GM21786 (cell line): Measurements from ENCODE around the gene PDE9A.
"Not testable (repeated sequence)": the region's sequence is repeated elsewhere in the genome, so short reads cannot be mapped to it uniquely, and the experiment has no call there.

ENCODE experiments used
- ATAC-seq: cut with Tn5 transposase; IDR thresholded peaks from one replicate; pipeline ENCODE4 v1.9.1; 2021; ENCODE audit not compliant: unreplicated experiment

PDE9A gene

DNA sequence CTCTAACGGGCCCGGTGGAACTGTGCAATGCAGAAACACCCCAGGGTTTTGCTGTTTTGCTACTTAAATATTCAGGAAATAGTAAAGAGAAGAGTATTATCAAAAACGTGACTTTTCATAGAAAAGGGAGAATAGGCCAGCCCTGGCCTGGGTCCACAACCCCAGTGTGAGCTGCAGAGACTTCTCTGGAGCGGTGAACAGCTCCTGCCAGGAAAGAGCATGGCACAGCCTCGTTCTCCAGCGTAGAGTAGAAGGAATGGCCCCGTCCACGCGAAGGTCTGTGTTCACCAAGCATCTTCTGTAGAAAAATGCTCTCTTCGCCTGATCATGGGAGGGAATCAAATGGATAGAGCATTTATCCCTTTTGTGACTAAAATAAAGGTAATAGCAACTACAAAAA, 51.4 kb downstream of the PDE9A start:
- ATAC-seq: no peak

DNA sequence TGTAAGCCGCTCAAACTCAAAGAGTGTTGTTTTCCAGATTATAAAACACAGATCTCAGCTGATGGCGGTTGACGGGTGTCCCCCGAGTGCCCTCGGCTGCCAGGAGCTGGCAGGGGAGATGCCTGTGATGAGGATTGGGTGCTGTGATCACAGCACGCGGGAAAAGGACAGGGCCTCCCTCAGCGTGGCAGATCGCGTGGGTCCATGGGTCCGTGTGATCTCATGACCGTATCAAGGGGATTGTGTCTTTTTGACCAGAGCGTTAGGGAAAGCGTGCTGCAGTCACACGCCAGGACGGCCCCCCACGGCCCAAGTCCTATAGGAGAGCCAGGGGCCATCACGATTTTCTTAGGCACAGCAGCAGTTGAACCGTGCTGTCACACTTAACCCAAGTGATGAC, 51.9 kb downstream of the PDE9A start:
- no peak for ATAC-seq

DNA sequence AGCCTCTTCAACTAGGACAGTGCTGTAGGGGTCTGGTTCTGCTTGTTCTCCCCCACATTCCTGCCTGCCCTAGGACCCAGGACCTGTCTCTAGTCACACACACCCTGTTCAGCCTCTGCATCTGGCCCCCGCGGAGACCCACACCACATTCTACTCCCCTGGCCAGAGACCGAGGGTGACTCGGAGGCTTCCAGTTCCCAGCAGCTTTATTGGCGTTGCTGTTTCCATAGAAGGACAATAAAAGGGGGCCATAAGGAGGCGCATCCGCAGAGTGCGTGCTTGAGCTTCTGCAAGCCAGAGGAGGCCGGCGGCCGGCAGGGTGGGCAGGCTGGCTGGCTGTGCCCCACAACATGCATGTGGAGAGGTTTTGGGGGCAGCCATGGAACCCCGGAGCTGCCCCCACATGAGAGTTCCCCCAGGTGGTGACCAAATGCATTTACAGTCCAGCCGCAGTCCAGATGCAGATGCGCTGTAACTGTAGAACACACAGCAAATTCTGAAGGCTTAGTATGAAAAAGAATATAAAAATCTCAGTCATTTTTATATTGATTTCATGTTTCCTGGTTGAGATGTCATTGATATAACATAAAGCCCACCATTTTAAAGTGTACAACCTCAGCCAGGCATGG, 52.4 kb downstream of the PDE9A start:
- no peak for ATAC-seq

DNA sequence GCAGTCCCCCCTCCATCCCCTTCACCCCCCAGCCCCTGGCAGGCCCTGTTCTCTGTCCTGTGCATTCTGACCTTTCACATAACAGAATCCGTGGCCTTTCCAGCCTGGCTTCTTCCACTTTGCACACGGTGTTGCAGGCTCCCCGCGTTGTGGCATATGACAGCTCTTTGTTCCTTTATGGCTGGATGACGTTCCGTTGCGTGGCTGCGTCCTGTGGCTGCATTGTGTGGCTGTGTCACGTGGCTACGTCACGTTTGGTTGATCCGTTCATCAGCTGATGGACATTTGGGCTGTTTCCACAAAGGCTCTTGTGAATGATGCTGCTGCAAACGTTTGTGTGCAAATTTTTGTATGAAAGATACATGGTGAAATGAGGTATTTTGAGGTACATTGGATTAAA, 53.3 kb downstream of the PDE9A start:
- ATAC-seq: no peak

DNA sequence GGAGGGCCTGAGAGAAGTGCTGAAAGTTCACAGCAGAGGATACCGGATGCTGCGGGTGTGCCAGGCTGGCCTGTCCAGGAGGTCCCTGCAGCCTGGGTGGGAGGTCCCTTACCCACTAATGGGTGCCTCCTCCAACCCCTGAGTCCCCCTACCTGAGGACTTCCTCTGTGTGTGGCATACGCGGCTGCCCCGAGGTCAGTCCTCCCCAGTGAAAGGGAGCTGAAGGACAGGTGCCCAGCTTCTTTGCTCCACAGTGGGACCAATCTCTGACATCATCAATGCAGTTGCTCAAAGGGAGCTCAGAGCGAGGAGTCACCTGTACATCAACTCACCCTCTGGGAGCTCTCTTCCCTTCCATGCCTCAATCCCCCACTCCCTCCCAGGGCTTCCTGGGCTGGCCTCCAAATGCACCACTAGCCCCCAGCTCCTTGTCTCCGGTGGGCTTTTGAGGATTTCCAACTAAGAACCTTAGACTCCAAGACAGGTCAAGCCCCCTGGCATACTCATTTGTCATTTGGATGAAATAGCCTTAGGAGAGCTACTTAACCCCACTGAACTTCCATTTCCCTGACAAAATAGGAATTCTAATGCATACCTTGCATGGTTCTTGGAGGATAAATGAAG, 53.9 kb downstream of the PDE9A start:
- no peak for ATAC-seq

DNA sequence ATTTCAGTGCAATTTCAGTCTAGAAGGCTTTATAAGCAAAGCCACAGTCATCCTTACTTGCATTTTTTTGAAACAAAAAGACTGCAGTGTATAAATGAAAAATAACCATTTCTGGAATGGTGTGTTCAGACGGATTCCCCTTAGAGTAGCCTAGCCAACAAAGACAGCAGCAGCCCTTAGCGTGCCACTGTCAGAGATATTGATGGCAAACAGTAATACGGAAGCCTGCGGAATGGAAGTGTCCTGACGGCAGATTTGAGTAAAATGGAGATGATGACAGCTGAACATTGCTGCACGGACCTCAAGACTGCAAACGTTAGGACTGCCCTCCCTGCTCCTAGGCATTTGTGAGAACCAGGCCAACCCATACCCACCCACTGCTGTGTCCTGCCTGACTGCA, 54.7 kb downstream of the PDE9A start:
- no peak for ATAC-seq

DNA sequence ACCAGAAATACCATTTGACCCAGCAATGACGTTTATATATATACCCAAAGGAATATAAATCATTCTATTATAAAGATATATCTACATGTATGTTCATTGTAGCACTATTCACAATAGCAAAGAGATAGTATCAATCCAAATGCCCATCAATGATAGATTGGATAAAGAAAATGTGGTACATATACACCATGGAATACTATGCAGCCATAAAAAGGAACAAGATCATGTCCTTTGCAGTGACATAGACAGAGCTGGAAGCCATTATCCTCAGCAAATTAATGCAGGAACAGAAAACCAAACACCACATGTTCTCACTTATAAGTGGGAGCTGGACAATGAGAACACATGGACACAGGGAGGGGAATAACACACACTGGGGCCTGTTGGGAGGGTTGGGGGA, 55.5 kb downstream of the PDE9A start:
- not testable (repeated sequence) for ATAC-seq

DNA sequence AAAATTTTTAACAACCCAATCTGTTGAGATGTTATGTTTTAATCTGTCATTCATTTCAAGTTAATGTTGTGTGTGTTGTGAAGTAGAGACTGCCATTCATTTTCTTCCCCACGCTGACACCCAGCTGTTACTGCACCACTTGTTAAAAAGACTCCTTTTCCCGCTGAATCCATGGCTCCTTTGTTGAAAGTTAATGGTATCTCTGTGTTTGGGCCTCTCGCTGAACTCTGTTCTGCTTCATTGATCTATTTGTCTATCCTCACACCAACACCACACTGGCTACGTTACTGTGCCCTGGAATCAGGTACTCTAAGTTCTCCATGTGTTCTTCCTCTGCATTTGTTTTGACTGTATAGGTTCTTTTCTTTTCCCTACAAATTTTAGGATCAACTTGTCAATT, 58.2 kb downstream of the PDE9A start:
- ATAC-seq: no peak

DNA sequence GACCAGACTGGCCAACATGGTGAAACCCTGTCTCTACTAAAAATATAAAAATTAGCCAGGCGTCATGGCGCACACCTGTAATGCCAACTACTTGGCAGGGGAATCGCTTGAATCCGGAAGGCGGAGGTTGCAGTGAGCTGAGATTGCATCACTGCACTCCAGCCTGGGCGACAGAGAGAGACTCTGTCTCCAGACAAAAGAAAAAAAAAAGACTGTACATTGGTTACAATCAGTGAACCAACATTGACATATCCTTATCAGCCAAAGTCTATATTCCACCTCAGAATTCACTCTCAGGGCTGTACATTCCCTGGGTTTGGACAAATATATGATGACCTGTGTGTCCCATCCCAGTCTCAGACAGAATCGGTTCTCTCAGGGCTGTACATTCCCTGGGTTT, 62.0 kb downstream of the PDE9A start:
- ATAC-seq: not testable (repeated sequence)

DNA sequence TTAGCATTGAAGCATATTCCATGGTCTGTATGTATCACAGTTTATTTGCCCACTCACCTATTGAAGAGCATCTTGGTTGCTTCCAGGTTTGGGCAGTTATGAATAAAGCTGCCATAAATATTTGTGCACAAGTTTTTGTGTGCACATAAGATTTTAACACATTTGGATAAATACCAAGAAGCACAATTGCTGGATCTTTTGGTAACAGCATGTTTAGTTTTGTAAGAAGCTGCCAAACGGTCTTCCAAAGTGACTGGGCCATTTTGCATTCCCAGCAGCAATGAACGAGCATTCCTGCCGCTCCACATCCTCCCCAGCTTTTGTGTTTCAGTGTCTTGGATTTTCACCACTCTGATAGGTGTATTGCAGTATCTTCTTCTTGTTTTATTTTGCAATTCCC, 62.7 kb downstream of the PDE9A start:
- no peak for ATAC-seq

DNA sequence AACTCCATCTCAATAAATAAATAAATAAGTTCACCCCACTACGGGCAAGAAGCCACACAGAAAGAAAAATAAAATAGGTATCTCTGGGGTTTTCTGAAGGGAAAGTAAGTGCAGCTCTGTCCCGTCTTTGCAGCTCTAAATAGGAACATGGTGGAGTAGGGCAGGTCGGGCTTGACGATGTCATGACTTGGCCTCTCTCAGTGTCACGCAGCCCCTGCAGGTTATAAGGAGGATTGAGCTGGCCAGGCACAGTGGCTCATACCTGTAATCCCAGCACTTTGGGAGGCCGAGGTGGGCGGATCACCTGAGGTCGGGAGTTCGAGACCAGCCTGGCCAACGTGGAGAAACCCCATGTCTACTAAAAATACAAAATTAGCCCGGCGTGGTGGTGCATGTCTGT, 67.1 kb downstream of the PDE9A start:
- ATAC-seq: not testable (repeated sequence)

DNA sequence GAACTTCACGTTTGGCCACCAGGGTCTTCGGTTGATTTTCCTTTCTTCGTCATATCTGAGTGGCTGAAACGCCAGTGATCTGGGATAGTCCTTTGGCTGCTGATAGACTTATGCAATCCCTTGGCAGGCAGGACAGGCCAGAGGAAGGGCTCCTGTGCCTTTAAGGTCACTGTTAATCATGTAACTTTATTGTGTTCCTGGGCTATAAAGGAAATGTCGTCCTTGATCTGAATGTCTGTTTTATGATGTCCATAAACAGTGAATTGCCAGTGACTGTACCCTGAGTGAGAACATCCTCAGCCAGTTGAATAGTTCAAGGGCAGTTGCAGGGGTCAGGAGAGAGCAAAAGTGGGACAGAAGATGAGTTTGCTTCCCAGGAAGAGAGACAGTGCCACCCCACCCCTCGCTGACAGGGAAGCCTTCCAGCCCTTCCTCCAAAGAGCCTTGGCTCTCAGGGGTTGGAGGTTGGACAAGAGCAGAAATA, 68.0 kb downstream of the PDE9A start:
- no peak for ATAC-seq

DNA sequence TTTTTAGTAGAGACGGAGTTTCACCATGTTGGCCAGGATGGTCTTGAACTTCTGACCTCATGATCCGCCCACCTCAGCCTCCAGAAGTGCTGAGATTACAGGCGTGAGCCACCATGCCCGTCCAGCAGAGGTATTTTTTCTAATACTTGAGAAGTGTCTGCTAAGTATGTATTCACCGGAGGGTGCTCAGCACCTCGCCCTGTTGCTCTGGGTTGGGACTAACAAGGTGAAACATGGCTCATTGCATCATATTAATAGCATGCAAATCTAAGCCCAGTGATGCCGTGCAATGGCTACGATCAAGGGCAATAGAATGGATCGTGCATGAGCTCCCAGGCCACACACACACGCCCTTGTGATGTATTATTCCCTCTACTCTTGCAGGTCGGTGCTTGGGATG, 68.7 kb downstream of the PDE9A start:
- ATAC-seq: no peak

DNA sequence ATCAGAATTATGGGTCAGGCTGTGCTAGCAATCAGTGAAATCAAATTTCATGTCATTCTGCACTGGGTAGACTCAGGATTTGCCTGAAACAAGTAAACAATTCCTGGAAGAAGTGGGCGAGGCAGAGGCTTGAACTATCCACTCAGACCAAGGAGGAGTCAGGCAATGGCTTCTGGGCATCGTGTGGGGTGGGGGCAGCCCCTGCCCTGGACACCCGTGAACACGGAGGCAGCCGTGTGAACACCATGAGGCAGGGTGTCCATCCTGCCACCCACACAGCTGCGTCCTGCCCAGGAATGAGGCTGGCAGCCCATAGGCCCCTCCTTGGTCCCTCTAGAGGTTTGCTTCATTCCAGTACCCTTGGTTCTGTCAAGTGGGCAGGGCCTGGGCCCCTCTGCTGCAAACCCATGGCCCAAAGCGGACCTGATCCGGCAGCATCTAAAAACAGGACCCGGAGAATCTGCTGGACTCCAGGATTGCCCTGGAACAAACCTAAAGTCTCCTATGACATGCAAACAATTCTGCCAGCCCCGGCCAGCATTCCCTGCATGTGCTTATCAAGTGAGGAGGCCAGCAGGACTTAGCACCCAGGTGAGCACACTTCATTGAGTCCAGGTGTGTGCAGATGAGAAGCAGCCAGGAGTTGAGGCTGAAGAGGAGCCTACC, 69.5 kb downstream of the PDE9A start:
- no peak for ATAC-seq

DNA sequence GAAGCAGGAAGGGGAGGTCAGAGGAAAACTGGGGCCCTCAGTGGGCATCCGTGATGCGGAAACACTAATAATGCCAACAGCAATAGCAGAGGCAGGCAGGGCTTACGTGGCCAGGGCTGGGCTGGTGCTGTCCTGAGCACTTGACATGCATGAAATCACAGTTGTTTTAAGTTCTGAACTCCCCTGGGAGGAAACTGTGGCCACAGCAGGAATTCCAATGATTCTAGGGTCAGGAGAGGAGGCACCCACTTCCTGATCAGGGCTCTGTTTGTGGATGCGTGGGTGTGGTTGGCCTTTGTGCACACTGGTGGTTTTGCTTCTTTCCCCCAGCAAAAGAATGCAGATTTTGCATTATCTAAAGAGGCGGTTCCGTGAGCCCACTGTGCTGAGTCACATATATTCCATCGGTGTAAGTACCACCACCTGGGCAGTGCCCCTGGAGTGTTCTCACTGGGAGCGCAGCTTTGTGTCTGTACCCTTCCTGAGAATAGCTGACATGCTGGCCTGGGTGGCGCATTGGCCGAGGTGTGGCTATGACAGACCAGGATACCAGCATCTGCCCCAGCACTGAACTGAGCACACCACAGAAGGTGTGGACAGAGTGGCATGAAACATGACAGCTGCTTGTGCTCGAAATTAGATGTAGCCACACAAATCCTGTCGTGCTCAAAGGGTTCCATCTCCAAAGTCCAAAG, 71.0 kb downstream of the PDE9A start:
- ATAC-seq: no peak

DNA sequence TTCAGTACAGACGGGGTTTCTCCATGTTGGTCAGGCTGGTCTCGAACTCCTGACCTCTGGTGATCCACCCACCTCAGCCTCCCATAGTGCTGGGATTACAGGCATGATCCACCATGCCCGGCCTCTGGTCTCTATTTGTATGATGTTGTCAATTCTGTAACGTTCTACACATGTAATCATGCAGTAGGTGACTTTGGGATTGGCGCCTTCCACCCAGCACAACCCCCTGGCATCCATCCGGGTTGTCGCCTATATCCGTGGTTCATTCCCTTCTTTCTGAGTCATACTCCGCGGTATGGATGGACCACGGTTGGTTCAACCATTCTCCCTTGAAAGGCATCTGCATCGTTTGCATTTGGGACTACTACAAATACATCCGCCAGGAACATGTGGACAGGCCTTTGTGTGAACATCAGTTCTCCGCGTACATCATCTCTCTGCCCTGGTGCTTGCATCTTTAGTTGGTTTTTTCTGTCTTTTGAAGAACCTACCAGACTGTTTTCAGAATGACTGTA, 72.1 kb downstream of the PDE9A start:
- no peak for ATAC-seq

DNA sequence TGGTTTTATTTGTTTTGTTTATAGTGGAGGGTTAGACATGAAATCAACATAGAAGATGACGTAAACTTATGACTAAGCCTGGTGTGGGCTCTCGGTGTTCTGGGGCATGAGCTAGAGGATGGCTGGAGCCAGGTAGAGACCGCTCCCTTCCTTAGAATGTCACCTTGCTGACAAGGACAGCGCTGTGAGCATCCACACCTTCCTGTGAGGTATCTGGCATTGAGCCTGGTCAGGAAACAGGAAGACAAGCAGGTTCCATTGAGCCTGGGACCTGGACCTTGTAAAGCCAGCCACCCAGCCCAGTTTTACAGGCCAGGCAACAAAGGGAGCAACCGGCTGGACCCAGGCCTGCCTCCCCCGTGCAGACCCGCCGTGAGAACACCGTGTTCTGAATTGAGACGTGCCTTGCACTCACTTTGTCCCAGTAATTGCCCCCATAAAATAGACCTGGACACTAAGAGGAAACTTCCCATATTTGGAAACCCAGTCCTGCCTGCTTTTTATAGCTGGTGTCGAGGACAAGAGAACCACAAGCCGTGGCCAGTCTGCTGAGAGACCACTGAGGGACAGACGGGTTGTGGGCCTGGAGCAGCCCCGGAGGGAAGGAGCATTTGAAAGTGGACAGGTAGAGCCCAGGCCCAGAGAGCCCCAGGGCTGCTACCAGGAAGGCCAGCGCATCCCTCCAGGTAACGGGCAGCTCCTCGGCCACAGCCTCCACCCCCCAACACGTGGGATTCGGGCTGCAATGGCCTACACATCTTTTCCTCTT, 78.0 kb downstream of the PDE9A start:
- no peak for ATAC-seq

DNA sequence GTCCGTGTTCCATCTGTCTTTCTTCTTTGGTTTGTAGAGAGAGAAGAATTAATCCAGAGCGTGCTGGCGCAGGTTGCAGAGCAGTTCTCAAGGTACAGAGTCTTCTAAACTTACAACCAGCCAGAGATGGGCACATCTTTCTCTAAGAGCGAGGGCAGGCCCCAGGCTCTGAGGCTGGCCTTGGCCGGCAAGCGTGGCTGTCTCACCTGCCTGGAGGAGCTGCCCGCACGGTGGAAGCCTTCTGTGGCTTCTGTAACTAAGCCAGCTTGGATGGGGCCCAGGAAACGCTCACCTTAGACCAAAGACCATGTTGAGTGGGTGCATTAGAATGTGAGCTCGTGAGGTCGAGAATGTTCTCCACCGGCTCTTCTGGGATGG, 78.6 kb downstream of the PDE9A start:
- no peak for ATAC-seq

DNA sequence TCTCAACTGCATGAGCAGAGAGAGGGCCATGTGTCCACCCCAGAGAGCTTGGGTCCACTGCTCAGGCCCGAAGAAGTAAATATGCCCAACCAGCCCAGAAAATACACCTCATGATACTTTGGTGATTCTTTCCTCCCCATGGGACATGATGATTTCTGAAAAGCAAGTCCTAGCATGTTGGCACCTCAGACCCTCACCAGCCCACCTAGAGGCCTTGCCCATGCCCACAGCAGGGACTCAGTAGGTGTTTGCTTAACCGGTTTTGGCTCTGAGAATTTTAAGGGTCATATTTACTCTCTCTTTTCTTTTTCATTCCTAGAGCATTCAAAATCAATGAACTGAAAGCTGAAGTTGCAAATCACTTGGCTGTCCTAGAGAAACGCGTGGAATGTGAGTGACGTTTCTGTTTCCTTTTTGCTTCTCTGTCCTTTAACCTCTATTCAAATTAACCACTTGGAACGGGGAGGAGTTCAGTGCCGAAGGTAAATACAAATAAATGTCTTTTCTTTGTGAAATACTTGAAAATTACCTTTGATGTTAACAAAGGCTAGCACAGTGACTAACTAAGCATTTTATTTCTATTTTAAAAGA, 79.7 kb downstream of the PDE9A start:
- no peak for ATAC-seq

DNA sequence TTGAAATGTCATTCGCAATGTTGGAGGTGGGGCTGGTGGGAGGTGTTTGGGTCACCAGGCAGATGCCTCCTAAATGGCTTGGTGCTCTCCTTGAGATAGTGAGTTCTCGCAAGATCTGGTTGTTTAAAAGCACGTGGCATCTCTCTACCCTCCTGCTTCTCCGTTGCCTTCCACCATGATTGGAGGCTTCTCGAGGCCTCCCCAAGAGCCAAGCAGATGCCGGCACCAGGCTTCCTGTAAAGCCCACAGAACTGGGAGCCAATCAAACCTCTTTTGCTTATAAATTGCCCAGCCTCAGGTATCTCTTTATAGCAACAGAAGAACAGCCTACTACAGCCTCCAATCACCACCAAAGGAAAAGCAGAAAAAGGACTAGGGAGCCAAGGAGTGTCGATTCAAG, 80.5 kb downstream of the PDE9A start:
- no peak for ATAC-seq
